ENCODE results near the gene XXYLT1. TPM values are rescaled to one million over a fixed set of nuclear protein-coding genes. Genes with fewer than 3 reads are reported as not detected.

The XXYLT1 gene
- total RNA-seq, 4 donors from 2014 or later, result 5.4 to 18.2 (median 6.9) TPM

DNA sequence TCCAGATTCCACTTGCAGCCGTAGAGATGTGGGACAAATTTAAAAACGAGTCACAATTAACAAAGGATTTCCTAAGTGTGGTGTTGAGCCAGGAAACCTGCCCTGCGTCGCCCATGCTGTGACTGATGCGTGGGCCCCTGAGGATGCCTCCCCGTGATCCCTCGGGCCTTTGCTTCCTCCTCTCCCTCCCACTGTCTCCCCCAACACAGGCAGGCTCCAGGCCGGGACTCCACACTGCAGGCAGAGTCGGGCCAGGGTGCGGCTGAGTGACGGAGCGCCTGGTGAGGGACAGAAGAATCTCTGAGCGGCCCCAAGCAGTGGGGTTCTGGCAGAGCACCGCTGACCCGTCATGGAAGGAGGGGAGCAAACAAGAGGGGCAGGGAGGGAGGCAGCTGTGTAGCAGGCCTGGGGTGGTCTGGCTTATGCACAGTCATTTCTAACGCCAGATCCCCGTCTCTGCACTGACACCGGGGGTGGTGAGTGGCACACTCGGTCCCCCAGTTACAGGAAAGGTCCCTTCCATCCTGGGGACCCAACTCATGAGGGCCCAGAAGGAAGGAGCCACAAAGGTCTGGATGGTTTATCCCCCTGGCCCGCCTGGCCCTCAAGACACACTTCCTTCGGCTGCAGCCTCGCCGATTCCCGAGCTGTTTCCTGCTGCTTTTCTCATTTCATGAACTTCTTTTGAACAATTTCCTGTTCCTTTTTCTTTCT lies 91.0 kb downstream of the XXYLT1 start:
- Histone ChIP-seq H3K27me3 (no peaks in the 10 kb centered on the region), H3K9me3 (no peaks in the 10 kb centered on the region), H3K4me3 (no peak overlapping the region), H3K36me3 (no peaks in the 10 kb centered on the region), H3K4me1 (peaks cover 0 to 31% (median 0%) of the 10 kb centered on the region in 4 donors), H3K27ac (peak overlapping the region in 3 of 4 donors; percentile 7 to 67 (median 39))
- TF ChIP-seq POLR2A (IDR thresholded peaks at IDR 0.05), result no peak
- TF ChIP-seq, protein P1, sequence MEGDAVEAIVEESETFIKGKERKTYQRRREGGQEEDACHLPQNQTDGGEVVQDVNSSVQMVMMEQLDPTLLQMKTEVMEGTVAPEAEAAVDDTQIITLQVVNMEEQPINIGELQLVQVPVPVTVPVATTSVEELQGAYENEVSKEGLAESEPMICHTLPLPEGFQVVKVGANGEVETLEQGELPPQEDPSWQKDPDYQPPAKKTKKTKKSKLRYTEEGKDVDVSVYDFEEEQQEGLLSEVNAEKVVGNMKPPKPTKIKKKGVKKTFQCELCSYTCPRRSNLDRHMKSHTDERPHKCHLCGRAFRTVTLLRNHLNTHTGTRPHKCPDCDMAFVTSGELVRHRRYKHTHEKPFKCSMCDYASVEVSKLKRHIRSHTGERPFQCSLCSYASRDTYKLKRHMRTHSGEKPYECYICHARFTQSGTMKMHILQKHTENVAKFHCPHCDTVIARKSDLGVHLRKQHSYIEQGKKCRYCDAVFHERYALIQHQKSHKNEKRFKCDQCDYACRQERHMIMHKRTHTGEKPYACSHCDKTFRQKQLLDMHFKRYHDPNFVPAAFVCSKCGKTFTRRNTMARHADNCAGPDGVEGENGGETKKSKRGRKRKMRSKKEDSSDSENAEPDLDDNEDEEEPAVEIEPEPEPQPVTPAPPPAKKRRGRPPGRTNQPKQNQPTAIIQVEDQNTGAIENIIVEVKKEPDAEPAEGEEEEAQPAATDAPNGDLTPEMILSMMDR (IDR thresholded peaks at IDR 0.05), result no peak
- no peak for DNase-seq

DNA sequence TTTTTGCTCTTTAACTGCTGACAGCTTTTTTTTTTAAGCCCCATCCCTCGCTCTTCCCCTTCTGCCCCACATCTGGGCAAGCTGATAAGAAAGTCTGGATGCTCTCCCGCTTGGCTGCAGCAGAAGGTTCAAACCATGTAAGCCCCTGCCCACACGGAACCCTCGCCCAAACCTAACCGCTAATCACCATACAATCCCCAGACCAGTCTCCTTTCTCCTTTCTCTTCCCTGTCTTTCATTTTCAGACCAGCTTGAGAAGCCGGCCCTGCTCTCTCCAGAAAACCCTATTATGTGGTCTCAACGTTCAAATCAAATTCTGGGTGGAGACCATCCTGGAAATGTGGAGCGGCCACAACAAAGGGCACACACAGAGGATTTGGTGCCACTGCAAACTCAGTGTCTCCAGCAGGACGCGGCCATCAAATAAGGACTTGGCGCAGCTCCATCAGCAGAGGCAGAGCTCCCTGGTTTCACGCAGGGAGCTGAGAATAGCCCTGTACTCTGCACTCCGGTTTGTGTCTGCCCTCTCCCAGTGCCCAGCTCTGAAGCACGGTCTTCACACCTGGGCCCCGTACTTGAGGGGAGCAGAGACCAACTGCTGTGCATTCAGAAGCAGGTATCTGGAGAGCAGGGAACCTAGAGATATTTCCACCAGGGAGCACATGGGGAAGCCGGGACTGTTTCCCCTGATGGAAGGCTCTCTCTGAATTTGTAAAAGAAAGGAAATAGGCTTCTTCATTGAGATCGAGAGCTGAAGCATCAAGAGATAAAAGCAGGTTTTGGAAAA lies 92.6 kb downstream of the XXYLT1 start:
- no peak for TF ChIP-seq POLR2A (IDR thresholded peaks at IDR 0.05)
- TF ChIP-seq, protein P1 (IDR thresholded peaks at IDR 0.05), result no peak
- Histone ChIP-seq H3K27me3 (no peaks in the 10 kb centered on the region), H3K4me1 (peaks cover 0 to 31% (median 0%) of the 10 kb centered on the region in 4 donors), H3K27ac (peak overlapping the region in 2 of 4 donors; percentile 17 to 39), H3K36me3 (no peaks in the 10 kb centered on the region), H3K4me3 (no peak overlapping the region), H3K9me3 (no peaks in the 10 kb centered on the region)
- no peak for DNase-seq

DNA sequence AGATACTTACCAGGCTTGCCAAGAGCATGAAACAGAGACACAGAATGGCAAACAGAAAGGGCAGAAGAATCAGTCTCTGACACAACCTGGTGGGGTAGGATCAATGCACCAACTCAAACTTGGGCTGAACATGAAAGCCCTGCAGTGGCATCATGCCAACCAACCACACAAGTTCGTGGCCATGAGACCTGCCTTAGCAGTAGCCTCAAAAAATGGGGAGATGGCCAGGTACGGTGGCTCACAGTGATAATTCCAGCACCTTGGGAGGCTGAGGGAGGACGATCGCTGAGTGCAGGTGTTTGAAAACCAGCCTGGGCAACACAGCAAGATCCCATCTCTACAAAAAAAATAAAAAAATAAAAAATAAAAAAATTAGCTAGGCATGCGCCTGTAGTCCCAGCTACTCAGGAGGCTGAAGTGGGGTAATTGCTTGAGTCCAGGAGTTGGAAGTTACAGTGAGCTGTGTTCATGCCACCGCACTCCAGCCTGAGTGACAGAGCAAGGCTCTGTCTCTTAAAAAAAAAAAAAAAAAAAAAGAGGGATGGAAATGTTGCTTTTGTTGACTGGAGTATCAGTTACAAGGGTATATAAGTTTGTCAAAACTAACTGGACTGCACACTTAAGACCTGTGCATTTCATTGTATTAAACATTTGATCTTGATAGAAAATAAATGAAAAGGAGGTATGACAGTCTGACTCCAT lies 93.4 kb downstream of the XXYLT1 start:
- no peak for DNase-seq
- TF ChIP-seq POLR2A (IDR thresholded peaks at IDR 0.05), result no peak
- TF ChIP-seq, protein P1 (IDR thresholded peaks at IDR 0.05), result no peak
- Histone ChIP-seq H3K27me3 (no peaks in the 10 kb centered on the region), H3K36me3 (no peaks in the 10 kb centered on the region), H3K27ac (no peak overlapping the region), H3K4me3 (no peak overlapping the region), H3K9me3 (no peaks in the 10 kb centered on the region), H3K4me1 (peaks cover 0 to 30% (median 0%) of the 10 kb centered on the region in 4 donors)

DNA sequence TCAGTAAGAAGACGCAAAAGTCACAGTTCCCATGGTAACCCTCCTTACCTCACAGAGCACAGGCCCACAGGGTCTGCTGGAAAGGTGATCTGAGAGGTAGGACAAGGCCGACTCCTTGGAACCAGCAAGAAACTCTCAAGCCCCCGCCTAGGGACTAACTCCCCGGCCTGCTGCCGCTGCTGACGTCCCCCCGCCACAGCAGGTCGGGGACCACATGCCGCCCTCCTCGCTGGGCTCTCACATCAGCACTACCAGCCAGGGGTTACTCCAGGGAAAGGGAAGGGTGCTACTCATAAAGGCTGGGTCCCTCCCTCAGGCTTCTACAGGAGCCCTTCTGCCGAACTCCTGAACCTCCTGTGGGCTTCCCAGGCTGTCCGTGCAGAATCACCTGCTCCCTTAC lies 94.2 kb downstream of the XXYLT1 start:
- DNase-seq, result no peak
- no peaks in the 10 kb centered on the region for H3K36me3 ChIP-seq
- no peaks in the 10 kb centered on the region for H3K9me3 ChIP-seq
- no peak overlapping the region for H3K4me3 ChIP-seq
- H3K4me1 ChIP-seq, result peaks cover 0 to 22% (median 0%) of the 10 kb centered on the region in 4 donors
- no peak overlapping the region for H3K27ac ChIP-seq
- no peak for TF ChIP-seq POLR2A (IDR thresholded peaks at IDR 0.05)
- TF ChIP-seq, protein P1 (IDR thresholded peaks at IDR 0.05), result no peak
- no peaks in the 10 kb centered on the region for H3K27me3 ChIP-seq

DNA sequence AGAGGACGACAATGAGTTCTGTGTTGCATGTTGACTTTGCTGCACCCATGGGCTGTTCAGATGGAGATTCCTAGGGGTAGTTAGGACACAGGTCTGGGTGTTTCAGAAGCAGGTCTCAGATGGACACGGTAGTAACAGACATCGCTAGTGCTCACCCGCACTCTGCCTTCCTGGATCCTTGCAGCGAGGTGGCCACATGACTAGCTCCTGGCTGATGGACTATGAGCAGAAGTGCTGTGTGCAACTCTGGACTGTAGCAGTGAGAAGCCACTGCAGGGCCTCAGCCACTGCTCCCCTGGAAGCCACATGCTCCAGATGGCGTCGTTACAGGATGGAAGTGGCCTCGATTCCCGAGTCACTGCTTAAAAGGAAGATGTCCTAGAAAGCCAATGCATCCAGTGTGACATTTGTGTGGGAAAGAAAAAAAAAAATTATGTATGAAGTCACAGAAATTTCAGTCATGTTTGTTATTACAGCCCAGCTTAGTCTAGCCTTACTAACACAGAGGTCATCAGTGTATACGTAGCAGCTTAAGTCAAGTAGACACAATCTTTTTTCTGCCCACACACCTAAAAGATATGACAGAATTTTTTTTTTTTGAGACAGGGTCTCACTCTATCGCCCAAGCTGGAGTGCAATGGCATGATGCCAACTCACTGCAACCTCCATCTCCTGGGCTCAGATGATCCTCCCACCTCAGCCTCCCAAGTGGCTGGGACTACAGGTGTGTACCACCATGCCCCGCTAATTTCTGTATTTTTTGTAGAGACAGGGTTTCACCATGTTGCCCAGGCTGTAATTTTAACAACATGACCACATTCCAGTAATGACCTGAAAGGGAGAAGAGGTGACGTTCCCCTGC lies 95.3 kb downstream of the XXYLT1 start:
- H3K27ac ChIP-seq, result no peak overlapping the region
- H3K9me3 ChIP-seq, result no peaks in the 10 kb centered on the region
- H3K4me3 ChIP-seq, result no peak overlapping the region
- no peak for DNase-seq
- H3K36me3 ChIP-seq, result no peaks in the 10 kb centered on the region
- H3K27me3 ChIP-seq, result no peaks in the 10 kb centered on the region
- H3K4me1 ChIP-seq, result peaks cover 0 to 18% (median 0%) of the 10 kb centered on the region in 4 donors
- TF ChIP-seq, protein P1 (IDR thresholded peaks at IDR 0.05), result no peak
- no peak for TF ChIP-seq POLR2A (IDR thresholded peaks at IDR 0.05)
